Prostate gland (tissue), 2 donors: ENCODE results near the gene RNF10. TPM values are rescaled to one million over a fixed set of nuclear protein-coding genes. Genes with fewer than 3 reads are reported as not detected.

ENCODE experiments used
- DNase-seq: peaks from one replicate; pipeline ENCODE4 v3.0.0-alpha.2; 2019; ENCODE audit warnings: low spot score
- H3K27ac ChIP-seq, 2 donors: fragments of 200-600 bp; sonication (generic); 2 replicates each; pipeline ENCODE4 v1.5.1; 2017 to 2019
- H3K27me3 ChIP-seq: fragments of 200-600 bp; sonication (generic); replicated peaks from 2 replicates; pipeline ENCODE4 v1.5.1; 2019; ENCODE audit not compliant: insufficient read depth
- H3K36me3 ChIP-seq, 2 donors: fragments of 200-600 bp; sonication (generic); 1 replicate in 1 of 2; 2 replicates in 1 of 2; pipeline versions ENCODE4 v1.5.1 to v1.8.1; 2017 to 2019
- H3K4me1 ChIP-seq: fragments of 200-600 bp; sonication (generic); replicated peaks from 2 replicates; pipeline ENCODE4 v1.5.1; 2019
- H3K4me3 ChIP-seq, 2 donors: fragments of 200-600 bp; sonication (generic); 2 replicates each; pipeline ENCODE4 v1.5.1; 2017 to 2019
- H3K9me3 ChIP-seq: fragments of 200-600 bp; sonication (generic); 2 replicates; pipeline ENCODE4 v1.5.1; 2017
- POLR2A ChIP-seq: fragments of 450-650 bp; IDR thresholded peaks from one replicate; pipeline ENCODE4 v1.6.1; 2016; ENCODE audit warnings: antibody characterized with exemption, mild to moderate bottlenecking
- POLR2AphosphoS5 ChIP-seq: sonication (generic); formaldehyde crosslinking; IDR thresholded peaks from one replicate; pipeline ENCODE4 v1.6.1; 2017; ENCODE audit warnings: antibody characterized with exemption
- WGBS: methylation state at CpG from one replicate; pipeline ENCODE4 v1.1.5; 2018; 5-methylcytosine and 5-hydroxymethylcytosine counted together
- intact Hi-C: fragments of 100-400 bp; cut with DNase I; formaldehyde crosslinking; loops from one replicate; pipeline ENCODE4 v1.14.2; 2022
- total RNA-seq, 2 donors: library from RNA; depleted of rRNA; stranded (reverse); fragments of >200 nt; gene quantifications; one replicate each; pipeline ENCODE4 v1.1.0, GENCODE V29; 2016
- TF ChIP-seq, protein P1 (sequence below), 4 experiments: fragments of 200-600 bp in 2 of 4; fragments of 450-650 bp in 2 of 4; sonication (generic) in 2 of 4; IDR thresholded peaks; 1 replicate in 3 of 4; 2 replicates in 1 of 4; pipeline ENCODE4 v1.5.1; 2016 to 2019; ENCODE audit warnings: antibody characterized with exemption in 4 of 4, mild to moderate bottlenecking in 2 of 4, moderate library complexity in 2 of 4

RNF10 gene
- total RNA-seq, 2 donors from 2014 or later: 95.3 to 251 TPM

DNA sequence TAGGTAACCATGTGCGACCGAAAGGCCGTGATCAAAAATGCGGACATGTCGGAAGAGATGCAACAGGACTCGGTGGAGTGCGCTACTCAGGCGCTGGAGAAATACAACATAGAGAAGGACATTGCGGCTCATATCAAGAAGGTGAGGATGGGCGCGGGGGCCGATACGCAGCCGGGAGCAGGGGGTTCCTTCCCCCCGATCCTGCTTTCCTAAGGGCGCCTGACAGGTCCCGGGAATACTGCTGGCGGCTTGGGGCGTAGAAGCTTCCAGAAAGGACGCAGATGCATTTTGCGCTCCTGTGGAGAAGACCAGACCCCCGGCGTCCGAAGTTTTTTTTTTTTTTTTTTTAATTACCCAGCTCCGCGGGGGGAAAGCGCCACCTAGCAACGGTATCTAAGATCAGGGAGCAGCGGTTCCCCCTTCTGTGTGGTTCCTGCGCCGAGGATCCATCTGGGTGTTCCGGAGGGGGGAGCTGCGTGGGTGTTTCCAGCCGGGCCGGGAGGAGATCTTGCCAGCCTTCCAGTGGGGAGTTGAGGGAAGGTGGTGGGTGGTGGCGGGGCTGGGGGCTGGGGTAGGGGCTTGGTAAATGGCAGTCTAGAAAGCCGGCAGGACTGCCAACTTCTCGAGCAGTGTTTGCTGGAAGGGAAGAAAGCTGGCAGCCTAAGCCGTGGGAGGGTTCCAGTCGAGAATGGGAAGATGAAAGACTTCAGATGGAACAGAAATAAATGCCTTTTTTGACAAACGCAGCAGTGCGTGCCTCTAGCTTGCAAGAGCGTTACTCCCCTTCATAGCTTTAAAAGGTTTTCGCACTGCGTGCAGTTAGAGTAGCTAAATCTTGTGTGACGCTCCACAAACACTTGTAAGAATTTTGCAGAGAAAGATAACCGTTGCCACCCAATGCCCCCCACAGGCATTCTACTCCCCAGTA is 37.5 kb upstream of the RNF10 start:
- peak overlapping the region; percentile 75 to 84 for H3K4me3 ChIP-seq
- H3K4me1 ChIP-seq: no peaks in the 10 kb centered on the region
- intact Hi-C loops: loop anchor here (10.0 kb wide), 1 partner anchor 68 kb away; no protein-coding TSS in a partner anchor
- H3K27me3 ChIP-seq: no peaks in the 10 kb centered on the region
- TF ChIP-seq, protein P1, sequence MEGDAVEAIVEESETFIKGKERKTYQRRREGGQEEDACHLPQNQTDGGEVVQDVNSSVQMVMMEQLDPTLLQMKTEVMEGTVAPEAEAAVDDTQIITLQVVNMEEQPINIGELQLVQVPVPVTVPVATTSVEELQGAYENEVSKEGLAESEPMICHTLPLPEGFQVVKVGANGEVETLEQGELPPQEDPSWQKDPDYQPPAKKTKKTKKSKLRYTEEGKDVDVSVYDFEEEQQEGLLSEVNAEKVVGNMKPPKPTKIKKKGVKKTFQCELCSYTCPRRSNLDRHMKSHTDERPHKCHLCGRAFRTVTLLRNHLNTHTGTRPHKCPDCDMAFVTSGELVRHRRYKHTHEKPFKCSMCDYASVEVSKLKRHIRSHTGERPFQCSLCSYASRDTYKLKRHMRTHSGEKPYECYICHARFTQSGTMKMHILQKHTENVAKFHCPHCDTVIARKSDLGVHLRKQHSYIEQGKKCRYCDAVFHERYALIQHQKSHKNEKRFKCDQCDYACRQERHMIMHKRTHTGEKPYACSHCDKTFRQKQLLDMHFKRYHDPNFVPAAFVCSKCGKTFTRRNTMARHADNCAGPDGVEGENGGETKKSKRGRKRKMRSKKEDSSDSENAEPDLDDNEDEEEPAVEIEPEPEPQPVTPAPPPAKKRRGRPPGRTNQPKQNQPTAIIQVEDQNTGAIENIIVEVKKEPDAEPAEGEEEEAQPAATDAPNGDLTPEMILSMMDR (IDR thresholded peaks at IDR 0.05): peak in 1 of 4 experiments; percentile 10
- no peak for TF ChIP-seq POLR2AphosphoS5
- H3K9me3 ChIP-seq: no peaks in the 10 kb centered on the region
- peak; percentile 51 for DNase-seq
- WGBS: under 1% methylated on average over 46 of the region's 47 CpGs
- H3K36me3 ChIP-seq: no peaks in the 10 kb centered on the region
- H3K27ac ChIP-seq: peak overlapping the region; percentile 91 to 92

DNA sequence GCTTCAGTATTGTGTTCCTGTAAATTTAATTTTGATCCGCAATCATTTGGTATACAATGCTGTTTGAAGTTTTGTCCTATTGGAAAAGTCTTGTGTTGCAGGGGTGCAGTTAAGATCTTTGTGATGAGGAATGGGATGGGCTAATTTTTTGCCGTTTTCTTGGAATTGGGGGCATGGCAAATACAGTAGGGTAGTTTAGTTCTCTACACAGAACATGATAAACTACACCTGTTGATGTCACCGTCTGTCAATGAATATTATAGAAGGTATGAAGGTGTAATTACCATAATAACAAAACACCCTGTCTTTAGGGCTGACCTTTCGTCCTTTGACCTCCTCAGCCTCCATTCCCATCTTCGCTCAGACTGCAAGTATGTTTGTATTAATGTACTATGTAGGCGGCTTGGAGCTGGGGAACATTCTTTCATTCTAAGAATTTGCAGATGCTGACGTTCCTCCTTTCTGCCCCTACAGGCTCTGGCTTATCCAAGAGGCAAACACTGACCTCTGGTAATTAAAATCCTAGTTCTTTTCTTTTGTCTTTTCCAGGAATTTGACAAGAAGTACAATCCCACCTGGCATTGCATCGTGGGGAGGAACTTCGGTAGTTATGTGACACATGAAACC is 36.5 kb upstream of the RNF10 start:
- intact Hi-C loops: loop anchor here (10.0 kb wide), 1 partner anchor 67 kb away; no protein-coding TSS in a partner anchor
- no peaks in the 10 kb centered on the region for H3K4me1 ChIP-seq
- no peak for TF ChIP-seq POLR2A
- no peak for TF ChIP-seq POLR2AphosphoS5
- TF ChIP-seq, protein P1 (IDR thresholded peaks at IDR 0.05): no peak
- peak overlapping the region; percentile 75 to 84 for H3K4me3 ChIP-seq
- peak overlapping the region; percentile 91 to 92 for H3K27ac ChIP-seq
- no peaks in the 10 kb centered on the region for H3K9me3 ChIP-seq
- DNase-seq: no peak
- no peaks in the 10 kb centered on the region for H3K36me3 ChIP-seq
- 19% methylated on average over 9 of the region's 9 CpGs for WGBS
- H3K27me3 ChIP-seq: no peaks in the 10 kb centered on the region

DNA sequence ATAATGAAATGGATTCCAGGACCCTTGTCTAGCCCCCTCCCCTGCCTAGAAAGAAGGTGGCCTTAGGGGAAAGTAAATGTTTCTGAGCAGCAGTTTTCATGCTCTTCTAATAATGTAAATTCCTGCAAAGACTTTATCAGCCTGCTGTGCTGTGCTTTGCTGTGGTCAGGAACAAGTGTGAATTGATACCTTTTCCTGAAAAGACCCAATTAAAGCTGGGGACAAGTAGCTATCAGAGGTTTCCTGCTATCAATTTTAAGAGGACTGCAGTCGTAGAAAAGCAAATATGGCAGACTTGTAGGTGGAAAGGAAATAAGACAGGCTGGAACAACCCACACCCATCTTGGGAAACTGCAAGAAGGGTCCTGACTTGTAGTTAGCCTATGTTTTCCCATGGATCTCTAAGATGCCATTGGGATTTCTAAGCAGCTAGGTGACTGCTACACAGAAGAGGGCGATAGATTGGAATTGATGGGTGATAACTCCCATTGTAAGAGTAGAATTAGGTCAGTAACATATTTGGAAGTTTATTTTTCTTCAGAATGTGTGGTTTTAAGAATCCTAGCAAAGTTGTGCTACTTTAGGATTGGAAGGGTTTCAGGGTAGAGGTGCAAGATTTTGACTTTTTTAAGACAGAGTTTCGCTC is 35.2 kb upstream of the RNF10 start:
- H3K4me1 ChIP-seq: no peaks in the 10 kb centered on the region
- TF ChIP-seq, protein P1 (IDR thresholded peaks at IDR 0.05): no peak
- TF ChIP-seq POLR2AphosphoS5 (no peak), POLR2A (no peak)
- DNase-seq: no peak
- intact Hi-C loops: loop anchor here (10.0 kb wide), 1 partner anchor 66 kb away; no protein-coding TSS in a partner anchor
- WGBS: 76% methylated on average over 3 of the region's 3 CpGs
- H3K9me3 ChIP-seq: no peaks in the 10 kb centered on the region
- no peak overlapping the region for H3K27ac ChIP-seq
- no peak overlapping the region for H3K4me3 ChIP-seq
- peaks cover 0 to 6% of the 10 kb centered on the region in 2 donors for H3K36me3 ChIP-seq
- no peaks in the 10 kb centered on the region for H3K27me3 ChIP-seq

DNA sequence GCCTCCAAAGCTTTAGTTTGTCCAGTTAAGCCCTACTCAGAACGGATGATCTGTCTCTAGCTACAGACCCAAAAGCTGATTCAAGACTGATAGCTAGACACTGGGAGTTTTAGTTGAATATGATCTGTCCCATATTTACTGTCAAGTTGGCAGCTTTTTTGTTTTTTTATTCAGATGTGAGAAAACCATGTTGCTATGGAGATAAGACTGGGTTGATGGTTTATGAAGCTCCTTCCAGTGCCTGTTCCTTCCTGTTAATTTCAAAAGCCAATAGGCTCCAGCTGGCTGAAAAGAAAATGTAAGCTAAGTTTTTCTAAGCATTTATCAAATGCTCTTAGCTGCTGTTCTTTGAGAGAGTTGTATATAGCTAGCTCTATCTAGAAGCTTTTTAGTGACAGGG is 33.6 kb upstream of the RNF10 start:
- 78% methylated on average over 1 of the region's 1 CpG for WGBS

More for the DNA sequence above, 33.6 kb upstream of the RNF10 start:
- Histone ChIP-seq H3K4me1 (no peaks in the 10 kb centered on the region), H3K9me3 (no peaks in the 10 kb centered on the region), H3K36me3 (peaks cover 0 to 6% of the 10 kb centered on the region in 2 donors), H3K4me3 (no peak overlapping the region), H3K27ac (no peak overlapping the region), H3K27me3 (no peaks in the 10 kb centered on the region)
- DNase-seq: no peak
- TF ChIP-seq POLR2AphosphoS5 (no peak), POLR2A (no peak)
- TF ChIP-seq, protein P1 (IDR thresholded peaks at IDR 0.05): no peak
- intact Hi-C loops: no loop called here
